H1 (cell line): ENCODE measurements around the gene GUCY2D. TPM values are rescaled to one million over a fixed set of nuclear protein-coding genes. Genes with fewer than 3 reads are reported as not detected.
A peak's percentile ranks its signal among the peaks of the same experiment; 100 is the strongest.

ENCODE experiments used
- CTCF ChIA-PET: fragments of 300-600 bp; sonication (Branson Sonifier 250); formaldehyde crosslinking; loops from one replicate; lab custom pipeline; 2021; ENCODE audit not compliant: partially characterized antibody; lab: Charles Lee
- POLR2A ChIA-PET: fragments of 300-600 bp; sonication (Branson Sonifier 250); formaldehyde crosslinking; loops from one replicate; lab custom pipeline; 2021; ENCODE audit warnings: inconsistent platforms; ENCODE audit not compliant: partially characterized antibody; lab: Charles Lee
- DNase-seq, 2 experiments: peaks; one replicate each; pipeline versions ENCODE4 v3.0.0 to v3.0.0-alpha.2; 2010 to 2022; ENCODE audit warnings: low spot score in 2 of 2, low read depth in 1 of 2, mixed read lengths in 1 of 2
- FAIRE-seq: peaks from 2 replicates; lab custom pipeline; 2011; peaks lifted over from hg19 to GRCh38; lab: Jason Lieb, UNC
- H2AFZ ChIP-seq: 2 replicates; pipeline ENCODE4 v1.8.1; 2012; ENCODE audit warnings: low read length, inconsistent platforms
- H2AK5ac ChIP-seq: 2 replicates; pipeline ENCODE4 v1.6.1; 2013; ENCODE audit warnings: low read depth, low read length
- H2BK120ac ChIP-seq: replicated peaks from 2 replicates; pipeline ENCODE3; 2013; ENCODE audit warnings: low read depth, low read length, inconsistent platforms
- H2BK12ac ChIP-seq: 2 replicates; pipeline ENCODE4 v1.6.1; 2013; ENCODE audit warnings: low read depth, low read length
- H2BK15ac ChIP-seq: 2 replicates; pipeline ENCODE4 v1.6.1; 2013; ENCODE audit warnings: low read length
- H2BK20ac ChIP-seq: 2 replicates; pipeline ENCODE4 v1.6.1; 2013; ENCODE audit warnings: low read length
- H2BK5ac ChIP-seq: 2 replicates; pipeline ENCODE4 v1.6.1; 2013; ENCODE audit warnings: low read depth, low read length
- H3K14ac ChIP-seq: 2 replicates; pipeline ENCODE4 v1.6.1; 2013; ENCODE audit warnings: inconsistent platforms; ENCODE audit not compliant: insufficient read length
- H3K18ac ChIP-seq: 2 replicates; pipeline ENCODE4 v1.6.1; 2013; ENCODE audit warnings: low read length; ENCODE audit errors: extremely low read depth
- H3K23ac ChIP-seq: 2 replicates; pipeline ENCODE4 v1.6.1; 2013; ENCODE audit warnings: inconsistent platforms; ENCODE audit not compliant: insufficient read length
- H3K23me2 ChIP-seq: 2 replicates; pipeline ENCODE4 v1.6.1; 2013; ENCODE audit warnings: low read depth, low read length
- H3K27ac ChIP-seq: 2 replicates; pipeline ENCODE4 v1.6.1; 2011; ENCODE audit warnings: low read depth, low read length, inconsistent platforms
- H3K27me3 ChIP-seq, 4 experiments: replicated peaks in 1 of 4; 1 replicate in 1 of 4; 2 replicates in 3 of 4; pipeline versions ENCODE4 v1.6.1 to v1.8.1; 2011 to 2013; ENCODE audit warnings: low read length in 3 of 4, mild to moderate bottlenecking in 3 of 4, inconsistent platforms in 2 of 4, mixed read lengths in 2 of 4, moderate library complexity in 1 of 4; ENCODE audit not compliant: control insufficient read depth in 3 of 4, insufficient read depth in 3 of 4; ENCODE audit errors: extremely low read depth in 1 of 4
- H3K36me3 ChIP-seq, 4 experiments: 2 replicates each; pipeline versions ENCODE4 v1.6.1 to v1.8.1; 2011 to 2013; ENCODE audit warnings: mild to moderate bottlenecking in 4 of 4, low read length in 3 of 4, moderate library complexity in 2 of 4, control low read depth in 1 of 4, inconsistent platforms in 1 of 4; ENCODE audit not compliant: insufficient read depth in 4 of 4, control insufficient read depth in 2 of 4
- H3K4ac ChIP-seq: replicated peaks from 2 replicates; pipeline ENCODE3; 2013; ENCODE audit warnings: low read length, low read depth, mixed read lengths, inconsistent platforms; ENCODE audit not compliant: insufficient read length
- H3K4me1 ChIP-seq, 4 experiments: replicated peaks in 1 of 4; 1 replicate in 1 of 4; 2 replicates in 3 of 4; pipeline versions ENCODE4 v1.6.1 to v1.8.1; 2011 to 2013; ENCODE audit warnings: low read length in 3 of 4, inconsistent platforms in 2 of 4, mixed read lengths in 1 of 4; ENCODE audit not compliant: insufficient read depth in 4 of 4, control insufficient read depth in 3 of 4
- H3K4me2 ChIP-seq, 2 experiments: 2 replicates each; pipeline versions ENCODE4 v1.6.1 to v1.8.1; 2011 to 2013; ENCODE audit warnings: low read depth in 2 of 2, low read length in 2 of 2, control low read depth in 1 of 2, inconsistent platforms in 1 of 2, mild to moderate bottlenecking in 1 of 2; ENCODE audit not compliant: insufficient read depth in 1 of 2
- H3K4me3 ChIP-seq, 4 experiments: fragments of 200-600, 300-600 bp in 1 of 4; sonication (generic), shearing (Covaris generic), sonication (Bioruptor Twin) in 1 of 4; 2 replicates each; pipeline versions ENCODE4 v1.5.1 to v1.8.1; 2011 to 2016; ENCODE audit warnings: low read length in 4 of 4, low read depth in 3 of 4, control low read depth in 2 of 4, inconsistent platforms in 2 of 4, mild to moderate bottlenecking in 2 of 4, mixed read lengths in 1 of 4, moderate library complexity in 1 of 4; ENCODE audit not compliant: insufficient read depth in 2 of 4; ENCODE audit errors: extremely low read depth in 1 of 4
- H3K56ac ChIP-seq: replicated peaks from 2 replicates; pipeline ENCODE3; 2013; ENCODE audit warnings: low read depth, mild to moderate bottlenecking, mixed read lengths, low read length, inconsistent platforms; ENCODE audit not compliant: insufficient read length
- H3K79me1 ChIP-seq: 2 replicates; pipeline ENCODE4 v1.6.1; 2013; ENCODE audit warnings: low read depth, low read length, control low read depth
- H3K79me2 ChIP-seq, 2 experiments: 2 replicates each; pipeline versions ENCODE4 v1.6.1 to v1.8.1; 2012 to 2013; ENCODE audit warnings: low read length in 2 of 2, mild to moderate bottlenecking in 2 of 2, inconsistent platforms in 1 of 2; ENCODE audit not compliant: insufficient read depth in 2 of 2, control insufficient read depth in 1 of 2
- H3K9ac ChIP-seq, 4 experiments: replicated peaks in 1 of 4; 1 replicate in 1 of 4; 2 replicates in 3 of 4; pipeline versions ENCODE4 v1.6.1 to v1.8.1; 2011 to 2013; ENCODE audit warnings: low read depth in 3 of 4, low read length in 3 of 4, control low read depth in 2 of 4, mild to moderate bottlenecking in 2 of 4, moderate library complexity in 2 of 4, inconsistent platforms in 1 of 4; ENCODE audit errors: extremely low read depth in 1 of 4
- H3K9me3 ChIP-seq, 2 experiments: 2 replicates each; pipeline versions ENCODE4 v1.6.1 to v1.8.1; 2012 to 2013; ENCODE audit warnings: mild to moderate bottlenecking in 2 of 2, moderate library complexity in 2 of 2, control low read depth in 1 of 2, inconsistent platforms in 1 of 2, low read depth in 1 of 2, low read length in 1 of 2, mixed read lengths in 1 of 2; ENCODE audit not compliant: insufficient read depth in 2 of 2
- H4K20me1 ChIP-seq, 2 experiments: replicated peaks in 1 of 2; 2 replicates each; pipeline versions ENCODE3 to v1.8.1; 2011 to 2013; ENCODE audit warnings: inconsistent platforms in 2 of 2, low read length in 2 of 2, mild to moderate bottlenecking in 1 of 2; ENCODE audit not compliant: insufficient read depth in 2 of 2, control insufficient read depth in 1 of 2
- H4K5ac ChIP-seq: 2 replicates; pipeline ENCODE4 v1.6.1; 2013; ENCODE audit warnings: low read length, low read depth, mixed read lengths, inconsistent platforms; ENCODE audit not compliant: insufficient read length
- H4K8ac ChIP-seq: 2 replicates; pipeline ENCODE4 v1.8.0; 2013; ENCODE audit warnings: mild to moderate bottlenecking, moderate library complexity, low read length, inconsistent platforms; ENCODE audit not compliant: insufficient read depth; ENCODE audit errors: extremely low read depth
- H4K91ac ChIP-seq: replicated peaks from 2 replicates; pipeline ENCODE3; 2013; ENCODE audit warnings: low read length, mixed read lengths, inconsistent platforms; ENCODE audit not compliant: insufficient read length
- CEBPB ChIP-seq: IDR thresholded peaks from 2 replicates; pipeline ENCODE4 v1.6.1; 2012; ENCODE audit warnings: low read depth, low read length
- CTBP2 ChIP-seq: IDR thresholded peaks from 2 replicates; pipeline ENCODE4 v1.7.0; 2011; ENCODE audit warnings: borderline replicate concordance, mild to moderate bottlenecking, moderate library complexity, mixed read lengths, low read length; ENCODE audit not compliant: insufficient read depth, insufficient read length
- FOSL1 ChIP-seq: IDR thresholded peaks from 2 replicates; pipeline ENCODE4 v1.6.1; 2011; ENCODE audit warnings: mild to moderate bottlenecking, low read depth, low read length, moderate library complexity; ENCODE audit not compliant: insufficient read depth
- GTF2F1 ChIP-seq: IDR thresholded peaks from 2 replicates; pipeline ENCODE4 v1.6.1; 2012; ENCODE audit warnings: low read depth, low read length, improper control_type of control experiment, borderline replicate concordance
- KDM4A ChIP-seq: IDR thresholded peaks from one replicate; pipeline ENCODE4 v1.7.1; 2012; ENCODE audit warnings: low read depth, mild to moderate bottlenecking, moderate library complexity, low read length, inconsistent platforms; ENCODE audit not compliant: severe bottlenecking
- POLR2AphosphoS5 ChIP-seq: IDR thresholded peaks from 2 replicates; pipeline ENCODE4 v1.6.1; 2011; ENCODE audit warnings: low read depth, low read length
- YY1 ChIP-seq: IDR thresholded peaks from 2 replicates; pipeline ENCODE4 v1.6.1; 2011; ENCODE audit warnings: low read depth, mild to moderate bottlenecking, low read length
- ZNF274 ChIP-seq: IDR thresholded peaks from 2 replicates; pipeline ENCODE4 v1.7.0; 2012; ENCODE audit warnings: low read length, borderline replicate concordance; ENCODE audit errors: extremely low read depth
- WGBS, 2 experiments: shearing (Covaris generic) in 1 of 2; methylation state at CpG; one replicate each; pipeline versions ENCODE4 v1.1.6 to v1.1.7; 2013 to 2015; ENCODE audit warnings: low lambda C conversion rate in 2 of 2, mixed read lengths in 2 of 2, inconsistent platforms in 1 of 2, low coverage in 1 of 2, missing lambda C conversion rate in 1 of 2; ENCODE audit not compliant: insufficient replicate concordance in 2 of 2, insufficient coverage in 1 of 2, insufficient read length in 1 of 2; ENCODE audit errors: extremely low coverage in 1 of 2, missing lambda C conversion rate in 1 of 2; 5-methylcytosine and 5-hydroxymethylcytosine counted together
- polyA plus RNA-seq, 7 experiments: library from polyadenylated mRNA; depleted of rRNA in 3 of 7; stranded (reverse) in 5 of 7; unstranded in 2 of 7; fragments of >200 nt in 5 of 7; fragments of 200-250 nt in 2 of 7; gene quantifications; 1 replicate in 5 of 7; 2 replicates in 1 of 7; 4 replicates in 1 of 7; pipeline versions ENCODE4 v1.2.1 to v1.2.3, GENCODE V29; 2011 to 2013; ENCODE audit warnings: missing spikeins in 2 of 7, mixed read lengths in 2 of 7
- total RNA-seq: library from RNA; stranded (reverse); fragmentation: NEBNext Ultra II Directional; extraction: Animal tissue kit (Norgen Biotek cat#: 25700); gene quantifications from 2 replicates; pipeline ENCODE4 v1.2.1, GENCODE V29; 2021
- TF ChIP-seq, protein P1 (sequence below): IDR thresholded peaks from 2 replicates; pipeline ENCODE4 v1.6.1; 2012; ENCODE audit warnings: low read length, inconsistent platforms
- TF ChIP-seq, protein P2 (sequence below): IDR thresholded peaks from 2 replicates; pipeline ENCODE4 v1.6.1; 2011; ENCODE audit warnings: low read depth, mild to moderate bottlenecking, low read length; ENCODE audit not compliant: insufficient read depth

The GUCY2D gene
- total and polyA plus RNA-seq, 2 of the 8 experiments (the other 6 are each of a cell fraction or from before 2014, with no cell fraction given), result 0.20 to 0.48 TPM

DNA sequence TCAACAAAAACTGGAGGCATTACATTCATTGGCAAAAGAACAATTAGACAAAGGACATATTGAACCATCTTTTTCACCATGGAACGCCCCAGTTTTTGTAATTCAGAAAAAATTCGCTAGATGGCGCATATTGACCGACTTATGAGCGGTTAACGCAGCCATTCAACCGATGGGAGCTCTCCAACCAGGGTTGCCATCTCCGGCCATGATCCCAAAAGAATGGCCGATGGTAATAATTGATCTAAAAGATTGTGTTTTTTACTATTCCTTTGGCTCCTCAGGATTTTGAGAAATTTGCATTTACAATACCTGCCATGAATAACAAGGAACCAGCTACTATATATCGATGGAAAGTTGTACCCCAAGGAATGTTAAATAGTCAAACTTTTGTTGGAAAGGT, 57.9 kb downstream of the GUCY2D start:
- Histone ChIP-seq H3K23ac (no peak overlapping the region), H3K9me3 (no peaks in the 10 kb centered on the region), H3K4me2 (no peak overlapping the region), H4K5ac (no peak overlapping the region), H2AFZ (no peak overlapping the region), H3K14ac (no peak overlapping the region), H2BK20ac (no peak overlapping the region), H2AK5ac (no peak overlapping the region), H2BK12ac (no peak overlapping the region), H4K20me1 (no peaks in the 10 kb centered on the region), H3K27me3 (peaks cover 5 to 24% (median 24%) of the 10 kb centered on the region in 4 experiments; a peak in 5 of 7 replicates), H3K36me3 (no peaks in the 10 kb centered on the region), H3K18ac (no peak overlapping the region), H3K4ac (no peak overlapping the region), H4K8ac (no peak overlapping the region), H3K79me2 (no peaks in the 10 kb centered on the region), H3K23me2 (peaks cover 9% of the 10 kb centered on the region; the same call in 1 of the 2 replicates), H4K91ac (peak overlapping the region; percentile 54), H3K79me1 (no peaks in the 10 kb centered on the region), H3K27ac (no peak overlapping the region), H2BK15ac (no peak overlapping the region), H3K56ac (no peak overlapping the region), H3K9ac (no peak overlapping the region), H3K4me1 (peaks cover 5 to 22% (median 14%) of the 10 kb centered on the region in 4 experiments), H2BK120ac (no peak overlapping the region), H3K4me3 (no peak overlapping the region), H2BK5ac (no peak overlapping the region)
- FAIRE-seq (peak; percentile 87), DNase-seq (peak in 1 of 2 experiments; percentile 79)
- CTCF ChIA-PET, result interaction anchor here (0.6 to 11.6 kb wide), 40 partner anchors 13 to 317 kb away, joined by 3 to 270 read pairs (median 4); partner anchors contain the start of genes ALOX12B, ALOXE3, CTC1 and HES7
- WGBS, 2 experiments, result 18% methylated on average over 10 of the region's 10 CpGs; no CpG with 5 or more reads in 1 of the 2 experiments
- POLR2A ChIA-PET, result interaction anchor here (0.5 to 3.3 kb wide), 10 partner anchors 9 to 370 kb away, joined by 3 to 17 read pairs (median 3); no protein-coding TSS in a partner anchor
- no peak for TF ChIP-seq POLR2AphosphoS5
- TF ChIP-seq CEBPB, result no peak
- peak; percentile 92 for TF ChIP-seq YY1
- TF ChIP-seq FOSL1, result no peak
- TF ChIP-seq, protein P1, sequence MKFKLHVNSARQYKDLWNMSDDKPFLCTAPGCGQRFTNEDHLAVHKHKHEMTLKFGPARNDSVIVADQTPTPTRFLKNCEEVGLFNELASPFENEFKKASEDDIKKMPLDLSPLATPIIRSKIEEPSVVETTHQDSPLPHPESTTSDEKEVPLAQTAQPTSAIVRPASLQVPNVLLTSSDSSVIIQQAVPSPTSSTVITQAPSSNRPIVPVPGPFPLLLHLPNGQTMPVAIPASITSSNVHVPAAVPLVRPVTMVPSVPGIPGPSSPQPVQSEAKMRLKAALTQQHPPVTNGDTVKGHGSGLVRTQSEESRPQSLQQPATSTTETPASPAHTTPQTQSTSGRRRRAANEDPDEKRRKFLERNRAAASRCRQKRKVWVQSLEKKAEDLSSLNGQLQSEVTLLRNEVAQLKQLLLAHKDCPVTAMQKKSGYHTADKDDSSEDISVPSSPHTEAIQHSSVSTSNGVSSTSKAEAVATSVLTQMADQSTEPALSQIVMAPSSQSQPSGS, result no peak
- TF ChIP-seq, protein P2, sequence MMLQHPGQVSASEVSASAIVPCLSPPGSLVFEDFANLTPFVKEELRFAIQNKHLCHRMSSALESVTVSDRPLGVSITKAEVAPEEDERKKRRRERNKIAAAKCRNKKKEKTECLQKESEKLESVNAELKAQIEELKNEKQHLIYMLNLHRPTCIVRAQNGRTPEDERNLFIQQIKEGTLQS, result no peak
- no peak for TF ChIP-seq KDM4A
- no peak for TF ChIP-seq GTF2F1
- no peak for TF ChIP-seq ZNF274
- no peak for TF ChIP-seq CTBP2
